HG03066 (cell line): ENCODE results near the gene GREB1.
"Not testable (repeated sequence)": the region's sequence is repeated elsewhere in the genome, so short reads cannot be mapped to it uniquely, and the experiment has no call there.

Source experiments
- ATAC-seq: cut with Tn5 transposase; IDR thresholded peaks from one replicate; pipeline ENCODE4 v1.9.1; 2021; ENCODE audit warnings: low read depth; ENCODE audit not compliant: unreplicated experiment

The GREB1 gene

DNA sequence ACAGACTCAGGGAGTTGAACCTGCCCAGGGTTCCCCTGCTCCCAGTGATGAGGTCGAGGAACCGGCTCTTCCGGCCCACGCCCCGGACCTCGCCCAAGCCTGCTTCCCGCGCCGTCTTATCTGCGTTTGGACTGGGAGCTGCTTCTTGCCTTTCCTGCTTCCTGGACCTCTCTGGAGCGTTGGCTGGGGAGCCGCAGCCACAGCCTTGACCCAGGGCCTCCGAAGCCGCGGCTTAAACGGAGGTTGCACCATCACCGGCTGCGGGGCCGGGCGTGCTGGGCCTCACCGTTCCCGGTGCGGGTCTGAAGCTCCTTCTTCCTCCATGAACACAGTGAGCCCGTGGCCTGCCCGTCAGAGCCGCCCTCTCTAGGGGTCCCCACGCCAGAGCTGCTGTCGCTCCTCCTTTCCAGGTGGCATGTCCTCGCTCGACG, 122.8 kb downstream of the GREB1 start:
- ATAC-seq, result no peak

DNA sequence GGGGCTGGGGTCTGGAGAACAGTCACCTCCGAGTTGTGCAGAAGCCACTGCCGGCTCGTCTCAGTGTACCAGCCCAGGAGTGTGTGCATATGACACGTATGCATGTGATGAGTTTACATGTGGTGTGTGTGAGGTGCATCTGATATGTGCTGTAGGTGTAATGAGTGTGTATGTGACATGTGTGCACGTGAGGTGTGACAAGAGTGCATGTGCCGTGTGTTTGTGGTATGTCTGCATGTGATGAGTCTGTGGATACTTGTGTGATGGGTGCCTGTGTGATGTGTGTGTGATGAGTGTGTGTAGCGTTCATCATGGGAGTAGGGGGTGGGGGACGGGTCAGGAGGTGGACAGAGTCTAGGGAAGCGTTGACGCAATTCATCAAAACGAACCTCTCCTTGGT, 123.3 kb downstream of the GREB1 start:
- no peak for ATAC-seq

DNA sequence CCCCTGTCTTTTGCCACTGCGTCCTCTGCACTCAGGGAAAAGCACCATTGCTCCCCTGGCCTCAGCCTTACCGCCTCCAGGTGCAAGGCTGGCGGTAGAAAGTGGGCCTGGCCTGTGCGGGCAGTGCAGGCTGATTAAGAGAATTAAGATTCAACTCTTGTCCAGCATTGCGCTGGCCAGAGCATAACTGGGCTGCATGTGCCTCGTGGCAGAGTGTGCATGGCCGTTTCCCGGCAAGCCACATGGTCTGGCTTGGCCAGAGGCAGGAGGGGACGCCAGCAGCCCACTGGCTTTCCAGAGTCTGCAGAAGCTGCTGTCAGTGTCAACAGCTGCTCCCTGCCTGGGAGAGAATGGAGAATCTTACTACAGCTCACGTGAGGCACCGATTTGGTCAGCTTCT, 123.8 kb downstream of the GREB1 start:
- ATAC-seq, result no peak

DNA sequence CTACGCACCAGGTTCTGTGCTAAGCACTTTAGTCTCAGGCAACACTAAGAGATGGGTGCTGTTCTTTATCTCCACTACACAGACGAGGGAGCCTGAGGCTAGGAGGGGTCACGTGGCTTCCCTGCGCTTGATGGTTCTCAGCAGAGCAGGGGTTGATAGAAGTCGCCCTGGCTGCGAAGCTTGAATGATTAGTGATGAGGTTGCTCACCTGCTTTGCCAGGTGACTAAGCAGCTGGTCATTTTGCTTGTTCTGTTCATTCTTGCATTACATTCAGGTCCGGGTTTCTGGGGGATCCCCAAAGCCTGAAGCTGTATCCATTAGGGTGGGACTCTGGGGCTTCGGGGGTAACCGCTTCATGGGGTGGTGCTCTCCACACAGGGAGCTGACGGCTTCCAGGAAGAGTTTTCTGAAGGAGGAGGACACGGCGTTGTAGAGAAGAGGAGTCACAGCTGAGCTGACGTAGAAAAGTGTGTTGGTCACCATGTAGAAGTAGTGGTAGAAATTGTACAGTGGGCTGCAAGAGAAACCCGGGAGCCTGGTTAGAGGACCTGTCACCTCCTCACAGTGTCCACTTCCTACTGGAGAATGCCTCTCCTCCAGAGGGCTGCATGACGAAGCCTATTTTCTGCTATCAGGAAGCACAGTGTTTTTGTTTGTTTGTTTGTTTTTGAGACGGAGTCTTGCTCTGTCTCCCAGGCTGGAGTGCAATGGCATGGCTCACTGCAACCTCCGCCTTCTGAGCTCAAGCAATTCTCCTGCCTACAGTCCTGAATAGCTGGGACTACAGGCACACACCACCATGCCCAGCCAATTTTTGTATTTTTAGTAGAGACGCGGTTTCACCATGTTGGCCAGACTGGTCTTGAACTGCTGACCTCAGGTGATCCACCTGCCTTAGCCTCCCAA, 124.6 kb downstream of the GREB1 start:
- no peak for ATAC-seq

DNA sequence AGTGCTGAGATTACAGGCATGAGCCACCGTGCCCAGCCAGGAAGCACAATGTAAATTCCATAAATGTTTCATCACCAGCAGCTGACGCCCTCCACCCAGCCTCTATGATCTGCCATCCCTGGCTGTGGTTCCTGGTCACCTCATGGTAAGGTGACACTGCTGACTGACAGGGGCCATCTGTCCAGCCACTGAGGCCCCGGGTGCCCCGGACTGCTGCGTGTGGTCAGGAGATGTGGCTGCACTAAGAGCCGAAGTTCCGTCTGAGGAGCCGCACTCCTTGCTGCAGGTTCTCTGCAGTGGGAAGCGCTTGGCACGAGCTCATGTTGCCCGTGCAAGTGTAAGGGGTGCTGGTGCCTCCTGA, 125.2 kb downstream of the GREB1 start:
- no peak for ATAC-seq

DNA sequence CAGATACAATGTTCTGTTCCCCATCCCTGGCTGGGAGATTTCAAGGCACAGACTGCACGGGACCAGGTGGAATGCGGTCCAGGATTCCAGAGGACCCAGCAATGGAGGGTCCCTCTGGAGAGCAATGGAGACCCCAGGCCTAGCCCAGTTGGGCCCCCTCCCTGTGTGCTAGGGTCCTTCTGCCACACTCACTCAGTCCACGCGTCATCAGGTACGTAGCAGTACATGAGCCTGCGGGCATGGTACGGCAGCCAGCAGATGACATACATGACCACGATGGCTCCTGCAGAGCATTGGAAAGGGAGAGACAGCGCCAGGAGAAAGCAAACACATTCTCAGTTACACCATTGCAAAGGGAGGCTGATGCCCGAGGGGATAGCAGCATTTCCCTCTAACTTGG, 126.0 kb downstream of the GREB1 start:
- ATAC-seq, result no peak

DNA sequence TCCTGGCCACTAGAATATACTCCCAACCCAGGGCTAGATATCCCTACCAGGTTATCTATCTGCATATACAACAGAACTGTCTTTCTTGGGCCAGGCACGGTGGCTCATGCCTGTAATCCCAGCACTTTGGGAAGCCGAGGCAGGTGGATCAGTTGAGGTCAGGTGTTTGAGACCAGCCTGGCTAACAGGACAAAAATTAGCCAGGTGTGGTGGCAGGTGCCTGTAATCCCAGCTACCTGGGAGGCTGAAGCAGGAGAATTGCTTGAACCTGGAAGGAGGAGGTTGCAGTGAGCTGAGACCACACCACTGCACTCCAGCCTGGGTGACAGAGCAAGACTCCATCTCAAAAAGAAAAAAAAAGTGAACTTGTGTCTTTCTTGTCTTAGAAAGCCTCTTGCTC, 126.6 kb downstream of the GREB1 start:
- not testable (repeated sequence) for ATAC-seq

DNA sequence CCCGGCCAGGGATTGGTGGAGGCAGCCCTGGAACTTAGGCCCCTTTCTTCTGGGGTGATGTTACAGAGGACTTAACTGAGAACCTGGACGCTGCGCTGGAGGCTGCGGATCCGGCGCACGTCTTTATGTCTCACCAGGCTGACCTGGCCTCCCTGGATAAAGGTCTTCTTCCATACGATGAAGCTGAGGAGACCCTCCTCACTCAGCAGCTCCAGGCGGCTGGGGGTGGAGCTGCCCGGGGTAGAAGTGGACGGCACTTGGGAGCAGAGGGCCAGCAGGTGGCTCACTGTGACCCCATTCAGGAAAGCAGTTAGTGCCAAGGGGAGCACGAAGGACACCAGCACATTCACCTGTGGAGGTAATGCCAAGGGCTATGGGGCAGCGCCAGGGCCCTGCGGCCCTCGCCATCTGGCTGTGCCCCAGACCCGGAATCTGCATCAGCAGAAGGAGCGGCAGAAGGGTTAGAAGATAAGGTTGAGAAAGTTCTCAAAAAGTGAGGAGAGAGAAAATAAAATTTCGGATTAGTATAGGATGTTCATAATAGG, 128.1 kb downstream of the GREB1 start:
- ATAC-seq, result no peak

DNA sequence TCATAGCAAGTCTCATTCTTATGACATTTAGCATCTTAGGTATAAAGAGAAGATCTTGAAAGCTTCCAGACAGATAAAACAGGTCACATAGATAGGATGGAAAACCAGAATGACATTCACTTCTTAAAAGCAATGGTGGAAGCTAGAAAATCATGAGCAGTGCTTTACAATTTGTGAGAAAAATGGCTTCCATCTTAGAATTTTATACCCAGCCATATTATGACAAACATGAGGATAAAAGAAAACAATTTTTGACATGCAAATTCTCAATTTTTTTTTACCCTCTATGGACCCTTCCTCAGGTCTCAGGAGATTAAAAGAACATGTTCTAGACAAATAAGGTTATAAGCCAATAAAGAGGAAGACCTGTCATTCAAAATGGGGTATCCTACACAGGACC, 129.0 kb downstream of the GREB1 start:
- no peak for ATAC-seq

DNA sequence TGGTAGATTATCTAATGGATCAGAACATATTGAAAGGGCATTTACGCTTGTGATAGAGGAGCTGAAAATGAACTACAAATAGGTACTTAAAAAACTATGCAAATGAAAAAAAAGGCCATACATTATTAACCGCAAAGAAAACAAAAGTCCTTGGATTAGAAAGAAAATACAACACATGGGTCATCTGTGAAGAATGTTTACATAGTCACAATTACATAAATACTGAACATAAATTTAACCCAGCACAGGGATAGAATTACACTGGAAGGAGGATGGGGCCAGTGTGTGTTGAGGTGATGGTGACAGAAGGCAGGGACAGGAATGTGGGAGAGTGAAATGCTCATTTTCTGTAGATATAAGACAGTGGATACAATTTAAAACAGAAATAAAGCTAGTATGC, 129.6 kb downstream of the GREB1 start:
- no peak for ATAC-seq

DNA sequence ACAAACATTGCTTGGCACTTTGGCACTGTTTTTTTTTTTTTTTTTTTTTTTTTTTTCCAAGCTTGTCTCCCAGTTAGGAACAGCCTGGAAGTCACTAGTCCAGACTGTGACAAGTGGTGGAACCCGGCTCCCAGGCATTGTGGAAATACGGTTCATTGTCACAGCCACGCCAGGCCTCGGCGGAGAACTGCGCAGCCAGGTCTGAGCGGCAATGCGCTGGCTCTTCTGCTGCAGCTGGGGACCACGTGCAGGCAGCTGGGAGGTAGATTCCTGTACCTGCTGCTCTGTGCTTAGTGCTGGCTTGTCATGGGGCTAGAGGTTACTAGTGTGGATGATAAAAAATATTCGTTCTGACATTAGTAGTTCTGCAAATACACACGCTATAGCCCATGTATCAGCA, 131.2 kb downstream of the GREB1 start:
- no peak for ATAC-seq

DNA sequence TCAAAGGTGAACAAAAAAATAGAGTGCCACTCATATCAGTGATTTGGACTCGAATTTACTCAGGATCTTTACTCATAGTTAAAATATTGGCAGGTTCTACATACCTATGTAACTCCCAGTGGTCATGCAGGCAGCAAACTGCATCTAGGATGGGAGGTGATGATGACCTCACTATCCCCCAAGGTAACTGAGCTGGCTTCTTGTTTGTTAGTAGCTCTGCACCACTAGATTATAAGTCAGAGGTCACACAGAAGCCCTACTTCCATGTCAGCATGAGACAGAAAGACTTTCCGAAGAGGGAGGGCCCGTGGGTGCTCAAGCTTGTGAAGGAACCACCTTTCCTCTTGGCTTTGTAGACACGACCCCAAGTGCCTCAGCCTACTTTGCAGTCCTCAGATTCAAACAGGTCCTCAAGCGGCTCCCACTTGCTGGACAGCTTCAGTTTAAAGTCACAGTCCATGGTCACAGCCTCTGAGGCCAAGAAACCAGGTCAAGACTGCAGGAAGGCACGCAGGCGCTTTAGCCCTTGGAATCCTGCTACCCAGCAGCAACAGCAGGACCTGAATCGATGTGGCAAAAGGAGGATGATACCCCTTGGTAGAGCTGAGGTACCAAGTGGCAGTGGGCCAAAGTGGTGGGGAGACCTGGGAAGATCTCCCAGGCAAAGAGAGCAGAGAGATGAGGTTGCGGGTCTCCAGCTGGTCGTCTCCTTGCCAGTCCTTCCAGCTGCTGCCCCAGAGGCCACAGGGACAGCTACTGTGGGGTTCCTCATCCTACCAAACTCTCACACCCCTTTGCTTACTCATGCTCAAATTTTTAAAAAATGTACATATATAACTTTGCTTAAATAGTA, 131.9 kb downstream of the GREB1 start:
- ATAC-seq, result no peak

DNA sequence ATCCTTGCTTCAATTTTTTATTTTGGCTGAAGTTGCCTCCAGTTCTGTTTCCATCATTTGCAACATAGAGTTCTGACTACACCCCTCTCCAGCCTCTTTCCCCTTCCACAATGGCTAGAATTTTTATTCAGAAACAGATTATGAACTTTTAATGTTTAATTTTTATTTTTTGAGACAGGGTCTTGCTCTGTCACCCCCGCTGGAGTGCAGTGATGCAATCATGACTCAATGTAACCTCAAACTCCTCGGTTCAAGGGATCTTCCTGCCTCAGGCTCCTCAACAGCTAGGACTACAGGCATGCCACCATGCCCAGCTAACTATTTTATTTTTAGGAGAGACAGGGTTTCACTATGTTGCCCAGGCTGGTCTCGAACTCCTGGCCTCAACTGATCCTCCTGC, 133.3 kb downstream of the GREB1 start:
- no peak for ATAC-seq

DNA sequence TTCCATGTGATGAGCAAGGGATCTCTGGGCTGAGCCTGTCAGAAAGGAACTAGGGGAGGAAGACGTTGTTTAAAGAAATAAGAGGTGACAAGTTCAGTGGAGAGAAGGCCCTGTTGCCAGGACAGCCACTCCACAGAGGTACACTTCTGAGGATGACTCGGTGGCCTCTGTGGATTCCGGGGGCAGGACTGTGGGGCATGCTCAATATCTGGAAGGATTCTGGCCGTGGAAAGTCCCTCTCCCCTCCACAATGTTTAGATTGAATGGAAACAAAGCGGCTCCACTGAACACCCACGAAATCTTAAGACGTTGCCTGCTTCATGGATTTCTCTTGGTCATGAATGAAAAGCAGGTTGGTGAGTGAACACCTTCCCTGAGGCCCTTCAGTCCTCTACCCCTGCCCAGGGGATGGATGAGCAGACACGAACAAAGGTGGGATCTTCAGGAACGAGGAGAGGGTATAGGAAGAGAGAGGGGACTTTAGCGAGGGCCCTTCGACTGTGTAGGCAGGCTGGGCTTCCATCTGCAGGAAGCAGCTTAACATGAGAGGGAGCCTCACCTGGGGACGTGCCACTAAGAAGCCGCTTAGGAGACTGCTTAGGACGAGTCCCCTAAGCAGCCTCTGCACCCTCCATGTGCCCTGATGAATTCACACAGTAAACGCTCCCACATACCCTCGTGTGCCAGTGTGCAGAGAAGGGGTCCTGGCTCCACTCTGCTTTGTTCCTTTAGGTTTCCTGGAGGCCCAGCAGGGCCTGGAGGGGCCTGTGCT, 134.2 kb downstream of the GREB1 start:
- no peak for ATAC-seq

DNA sequence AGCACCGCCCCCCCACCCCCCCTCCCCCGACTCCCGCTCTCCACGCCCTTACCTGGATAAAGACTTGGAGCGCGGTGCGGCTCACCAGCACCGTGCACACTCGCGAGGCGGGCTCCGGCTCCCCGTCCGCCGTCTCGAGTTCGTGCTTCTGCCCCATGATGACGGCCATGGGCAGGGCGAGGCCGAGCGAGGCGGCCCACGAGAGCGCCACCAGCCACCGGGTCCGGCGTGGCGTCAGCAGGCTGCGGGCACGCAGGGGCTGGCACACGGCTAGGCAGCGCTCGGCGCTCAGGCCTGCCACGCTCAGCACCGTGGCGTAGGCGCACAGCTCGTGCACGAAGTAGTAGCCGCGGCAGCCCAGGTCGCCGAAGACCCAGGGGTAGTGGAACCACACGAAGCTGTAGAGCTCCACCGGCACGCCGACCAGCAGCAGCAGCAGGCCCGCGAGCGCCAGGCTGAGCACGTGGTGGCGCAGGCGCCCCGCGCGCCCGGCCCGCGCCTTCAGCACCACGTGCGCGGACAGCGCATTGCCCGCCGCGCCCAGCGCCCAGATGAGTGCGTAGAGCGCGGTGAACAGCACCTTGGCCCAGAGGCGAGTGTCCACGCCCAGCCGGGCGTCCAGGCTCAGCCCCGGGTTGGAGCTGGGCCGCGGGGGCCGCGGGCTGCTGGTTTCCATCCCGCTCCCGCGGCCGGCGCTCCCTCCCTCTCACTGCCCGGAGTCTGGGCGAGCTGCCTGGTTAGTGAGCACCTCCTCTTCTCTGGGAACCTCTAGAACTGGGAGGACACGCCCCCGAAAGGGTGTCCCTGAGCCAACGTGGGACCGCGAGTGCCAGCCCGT, 135.8 kb downstream of the GREB1 start, which contains the start of gene NTSR2:
Gene NTSR2, minus strand, starts transcription at position 742 of the 838 bp plus-strand sequence. Its CDS starts 66 bp downstream, at position 676.
- ATAC-seq, result no peak

DNA sequence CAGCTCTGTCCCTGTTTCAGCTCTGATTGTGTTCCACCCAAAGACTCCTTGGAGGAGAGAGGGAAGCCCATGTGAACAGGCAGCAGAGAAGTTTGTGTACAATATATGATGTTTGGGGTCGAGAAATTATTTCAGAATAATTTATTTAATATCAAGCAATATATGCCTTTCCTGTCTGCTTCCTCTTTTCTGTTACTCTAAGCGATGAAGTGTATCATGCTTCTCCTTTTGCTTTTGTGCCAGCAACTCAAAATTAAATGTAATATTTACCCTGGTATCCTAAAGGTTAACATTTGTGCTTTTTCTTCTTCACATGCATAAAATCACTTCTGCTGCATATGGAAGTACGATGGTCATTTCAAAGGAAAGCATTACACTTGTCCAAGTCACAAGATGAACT, 138.6 kb downstream of the GREB1 start:
- no peak for ATAC-seq

DNA sequence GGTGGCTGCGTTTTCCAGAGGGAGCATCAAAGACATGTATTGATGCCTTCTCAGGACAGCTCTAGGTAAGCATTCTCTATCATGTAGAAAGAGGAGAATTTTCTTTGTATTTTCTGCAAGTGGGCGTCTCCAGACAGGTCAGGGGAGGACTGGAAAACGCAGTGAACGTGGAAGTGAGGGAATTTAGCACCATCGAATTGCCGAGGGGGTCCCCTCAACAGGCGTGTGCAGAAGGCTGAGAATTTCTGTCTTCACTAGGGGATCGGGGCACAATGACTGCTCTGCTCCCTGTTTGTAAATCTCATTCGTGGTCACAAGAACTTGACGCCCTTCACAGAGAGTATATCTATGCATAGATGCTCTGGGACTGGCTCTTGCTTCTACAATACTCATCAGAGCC, 141.1 kb downstream of the GREB1 start:
- ATAC-seq, result no peak

DNA sequence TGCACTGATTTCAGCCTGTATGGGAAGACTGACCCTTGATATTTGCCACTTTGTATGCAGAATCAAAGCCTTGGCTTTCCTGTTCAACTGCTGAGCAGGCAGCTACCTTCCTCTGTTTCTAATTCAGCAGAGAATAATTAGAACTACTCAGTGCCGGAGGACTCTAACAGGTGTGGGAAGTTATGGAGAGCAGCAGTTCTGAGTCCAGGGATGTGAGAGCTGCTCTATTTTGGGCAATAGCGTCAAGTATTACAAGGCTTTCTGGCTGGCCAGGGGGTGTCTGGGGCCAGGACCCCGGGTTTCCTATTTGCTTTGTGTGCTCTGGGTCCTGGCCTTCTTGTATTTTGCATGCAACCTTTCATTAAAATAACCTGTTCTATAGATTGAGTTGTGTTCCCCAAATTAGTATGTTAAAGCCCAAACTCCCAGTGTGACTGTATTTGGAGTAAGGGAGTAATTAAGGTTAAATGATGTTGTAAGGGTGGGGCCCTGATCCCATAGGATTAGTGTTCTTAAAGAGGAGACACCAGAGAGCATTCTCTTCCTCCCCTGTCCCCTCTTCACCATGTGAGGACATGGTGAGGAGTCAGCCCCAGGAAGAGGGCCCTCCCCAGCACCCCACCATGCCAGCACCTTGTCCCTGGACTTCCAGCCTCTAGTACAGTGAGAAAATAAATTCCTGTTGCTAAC, 141.7 kb downstream of the GREB1 start:
- no peak for ATAC-seq

DNA sequence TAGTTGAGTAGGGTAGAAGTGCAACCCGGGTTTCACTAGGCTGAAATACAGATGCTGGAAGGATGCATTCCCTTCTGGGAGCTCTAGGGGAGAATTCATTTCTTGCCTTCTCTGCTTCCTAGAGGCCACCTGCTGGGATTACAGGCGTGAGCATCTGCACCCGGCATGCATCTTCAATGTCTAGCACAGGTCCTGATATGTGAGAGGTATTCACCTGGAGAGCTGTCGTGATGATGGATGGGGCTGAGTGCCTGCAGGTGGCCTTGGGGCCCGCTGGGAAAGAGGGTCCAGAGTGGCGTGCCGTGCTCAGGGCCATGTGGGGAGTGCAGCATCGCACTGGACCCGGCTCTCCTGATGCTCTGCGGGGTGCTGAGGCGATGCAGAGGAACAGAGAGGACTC, 142.8 kb downstream of the GREB1 start:
- no peak for ATAC-seq
